NCI-H2227 (cell line): Measurements from ENCODE around the gene TUBGCP3.
"Not testable (repeated sequence)": the region's sequence is repeated elsewhere in the genome, so short reads cannot be mapped to it uniquely, and the experiment has no call there.

Experiments
- DNase-seq: peaks from one replicate; lab custom pipeline; 2025; ENCODE audit not compliant: unreplicated experiment; lab: John Stamatoyannopoulos, UW

TUBGCP3 gene

GRCh38 chr13:112486386-112487126 is 101.4 kb downstream of the TUBGCP3 start:
- no peak for DNase-seq

DNA sequence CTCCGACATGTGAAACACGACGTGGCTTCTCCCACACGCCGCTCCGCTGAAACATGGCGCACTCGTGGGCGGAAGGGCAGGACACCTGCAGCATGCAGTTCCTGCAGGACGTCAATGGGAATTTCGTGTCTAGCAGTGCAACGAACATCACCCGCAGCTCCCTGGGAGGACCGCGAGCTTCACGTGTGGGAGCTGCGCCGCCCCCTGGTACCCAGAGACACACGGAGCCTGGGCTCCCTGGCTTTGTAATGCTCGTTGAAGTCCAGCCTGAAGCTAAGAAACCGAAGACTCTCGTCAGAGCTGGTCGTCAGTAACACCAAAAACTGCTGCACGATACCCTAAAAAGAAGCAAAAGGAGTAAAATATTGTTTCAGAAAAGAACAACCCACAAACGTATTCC is 102.1 kb downstream of the TUBGCP3 start:
- DNase-seq: not testable (repeated sequence)

GRCh38 chr13:112483299-112483698 is 104.7 kb downstream of the TUBGCP3 start:
- no peak for DNase-seq

DNA sequence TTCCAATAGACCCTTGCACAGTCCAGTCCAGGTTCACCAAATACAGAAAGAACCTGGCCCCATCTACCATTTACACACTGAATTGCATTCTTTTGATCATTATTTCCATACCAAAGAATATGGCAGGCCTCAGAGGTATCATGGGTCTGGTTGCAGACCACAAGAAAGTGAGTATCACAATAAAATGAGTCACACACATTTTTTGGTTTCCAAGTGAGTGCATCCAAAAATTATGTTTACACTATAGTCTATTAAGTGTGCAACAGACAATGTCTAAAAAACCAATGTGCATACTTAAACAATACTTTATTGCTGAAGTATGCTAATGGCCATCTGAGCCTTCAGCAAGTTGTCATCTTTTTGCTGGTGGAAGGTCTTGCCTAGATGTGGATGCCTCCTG is 106.5 kb downstream of the TUBGCP3 start:
- no peak for DNase-seq

GRCh38 chr13:112479389-112479788 is 108.6 kb downstream of the TUBGCP3 start:
- DNase-seq: no peak

GRCh38 chr13:112477070-112477619 is 110.8 kb downstream of the TUBGCP3 start:
- DNase-seq: no peak

DNA sequence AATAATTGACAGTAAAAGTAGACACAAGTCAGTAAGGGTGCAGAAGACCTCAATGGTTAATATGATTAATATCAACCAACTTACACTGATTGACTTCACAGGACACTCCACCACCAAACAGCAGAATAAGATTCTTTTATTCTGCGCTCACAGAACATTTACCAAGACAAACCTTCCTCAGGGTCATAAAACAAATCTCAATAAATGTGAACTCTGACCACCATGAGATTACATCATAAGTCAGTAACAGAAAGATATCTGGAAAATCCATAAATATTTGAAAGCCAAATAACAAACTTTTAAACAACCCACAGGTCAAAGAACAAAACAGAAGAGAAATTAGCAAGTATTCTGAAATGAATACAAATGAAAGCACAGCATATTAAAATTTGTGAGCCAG is 112.1 kb downstream of the TUBGCP3 start:
- no peak for DNase-seq

- DNase-seq: no peak
Observed at GRCh38 chr13:112474869-112475268, 113.1 kb downstream of the TUBGCP3 start.

DNA sequence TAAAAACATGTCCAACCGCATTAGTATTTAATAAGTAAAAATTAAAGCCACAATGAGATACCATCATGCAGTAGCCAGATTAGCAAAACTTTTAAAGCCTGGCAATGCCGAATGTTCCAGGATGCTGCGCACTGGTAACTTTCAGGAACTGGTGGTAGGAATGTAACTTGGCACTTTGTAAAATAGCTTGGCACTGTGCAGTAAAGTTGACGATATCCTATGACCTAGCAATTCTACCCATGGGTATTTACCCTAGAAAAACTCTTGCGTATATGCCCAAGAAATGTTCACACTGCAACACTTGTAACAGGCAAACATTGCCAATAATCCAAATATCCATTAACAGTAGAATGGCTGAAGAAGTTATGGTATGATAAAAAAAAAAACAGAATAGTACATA is 114.1 kb downstream of the TUBGCP3 start:
- DNase-seq: no peak

GRCh38 chr13:112469071-112469745 is 118.7 kb downstream of the TUBGCP3 start:
- DNase-seq: no peak

DNA sequence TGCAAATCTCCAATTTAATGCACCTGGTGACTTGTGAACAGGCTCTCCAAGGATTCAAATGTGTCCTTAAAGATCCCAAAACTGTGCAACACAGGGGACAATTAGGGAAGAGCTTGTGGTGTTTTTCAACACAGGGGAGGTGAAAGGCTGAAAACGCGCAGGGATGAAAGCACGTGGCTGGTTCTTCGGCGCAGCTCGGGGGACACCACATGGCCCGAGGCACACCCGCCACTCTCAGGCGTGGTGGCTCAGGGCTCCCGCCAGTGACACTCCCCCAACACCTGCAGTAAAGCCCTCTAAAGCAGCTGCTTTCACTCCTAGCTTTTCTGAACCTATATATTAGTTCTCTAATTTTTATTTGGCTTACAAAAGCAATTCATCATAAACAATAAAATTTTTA is 119.9 kb downstream of the TUBGCP3 start:
- DNase-seq: no peak

GRCh38 chr13:112467236-112467635 is 120.7 kb downstream of the TUBGCP3 start:
- DNase-seq: no peak

DNA sequence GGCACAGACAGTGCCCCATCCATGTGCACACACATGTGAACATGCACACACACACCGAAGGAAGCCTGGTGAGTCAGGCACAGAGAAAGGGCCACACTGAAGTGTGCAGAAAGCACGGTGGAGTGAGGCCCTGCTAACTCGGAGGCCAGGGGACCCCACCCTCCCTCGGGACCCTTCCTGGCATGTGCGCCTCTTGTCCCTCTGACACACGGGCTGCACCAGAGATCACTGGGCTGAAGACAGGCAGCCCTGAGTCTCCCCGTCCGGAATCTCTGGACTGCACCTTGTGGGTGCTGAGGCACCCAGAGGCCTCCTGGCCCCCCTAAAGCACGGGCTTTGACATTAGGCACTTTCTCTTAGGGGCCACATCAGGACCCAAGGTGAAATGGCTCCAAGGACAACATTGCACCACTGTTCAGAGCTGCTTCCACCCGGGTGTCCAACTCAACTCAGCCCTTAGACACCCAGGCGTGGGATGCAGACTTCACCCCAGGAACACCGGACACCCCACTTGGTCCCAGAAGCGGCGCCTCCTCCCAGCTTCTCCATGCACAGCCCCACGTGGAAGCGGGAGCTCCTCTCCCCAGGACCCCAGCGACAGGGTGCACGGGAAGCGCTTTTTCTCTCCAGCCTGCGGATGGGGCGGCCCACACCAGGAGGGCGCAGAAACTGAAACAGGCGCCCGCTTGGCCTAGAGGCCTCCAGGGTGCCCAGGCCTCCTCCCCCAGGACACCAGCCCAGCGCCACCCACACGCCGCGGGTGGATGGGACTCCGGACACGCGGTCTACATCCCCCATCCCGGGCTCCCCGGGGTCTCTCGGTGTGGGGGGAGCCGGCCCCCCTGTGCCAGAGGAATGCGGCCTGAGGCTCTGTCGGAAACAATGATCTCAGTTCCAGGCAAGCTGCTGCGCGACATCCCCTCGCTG is 121.6 kb downstream of the TUBGCP3 start:
- no peak for DNase-seq

DNA sequence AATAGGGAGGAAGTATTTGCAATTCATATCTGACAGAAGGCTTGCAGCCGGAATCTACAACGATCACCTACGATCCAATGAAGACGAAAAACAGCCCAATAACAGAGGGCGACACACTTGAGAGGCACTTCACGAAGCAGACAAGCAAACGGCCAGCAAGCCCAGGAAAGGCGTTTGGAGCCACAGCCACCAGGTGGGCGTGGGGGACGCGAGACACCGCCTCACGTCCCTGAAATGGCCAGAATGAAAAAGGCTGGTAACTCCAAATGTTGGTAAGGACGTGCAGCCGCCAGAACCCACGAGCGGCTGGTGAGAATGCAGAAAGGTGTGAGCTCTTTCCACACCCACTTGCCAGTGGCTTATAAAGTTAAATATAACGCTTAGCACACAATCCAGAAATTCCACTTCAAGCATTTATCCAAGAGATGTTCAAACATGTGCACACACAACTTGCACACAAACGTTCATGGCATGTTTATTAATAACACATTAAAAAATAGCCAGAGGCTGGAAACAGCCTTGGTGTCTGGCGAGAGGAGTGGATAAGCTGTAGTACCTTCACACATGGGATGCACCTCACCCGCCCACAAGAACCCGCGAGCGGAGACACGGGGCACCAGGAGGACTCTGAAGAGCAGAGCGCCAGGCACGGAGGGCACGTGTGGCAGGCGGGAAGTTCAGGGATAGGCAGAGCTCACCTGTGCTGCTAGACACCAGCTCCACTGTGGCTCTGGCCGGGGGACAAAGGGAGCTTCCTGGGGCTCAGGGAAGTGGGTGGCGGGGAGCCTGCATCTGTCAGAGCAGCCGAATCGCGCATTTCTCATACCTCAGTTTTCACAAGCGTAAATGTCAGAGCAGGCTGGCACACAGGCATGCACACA is 122.5 kb downstream of the TUBGCP3 start:
- DNase-seq: no peak

DNA sequence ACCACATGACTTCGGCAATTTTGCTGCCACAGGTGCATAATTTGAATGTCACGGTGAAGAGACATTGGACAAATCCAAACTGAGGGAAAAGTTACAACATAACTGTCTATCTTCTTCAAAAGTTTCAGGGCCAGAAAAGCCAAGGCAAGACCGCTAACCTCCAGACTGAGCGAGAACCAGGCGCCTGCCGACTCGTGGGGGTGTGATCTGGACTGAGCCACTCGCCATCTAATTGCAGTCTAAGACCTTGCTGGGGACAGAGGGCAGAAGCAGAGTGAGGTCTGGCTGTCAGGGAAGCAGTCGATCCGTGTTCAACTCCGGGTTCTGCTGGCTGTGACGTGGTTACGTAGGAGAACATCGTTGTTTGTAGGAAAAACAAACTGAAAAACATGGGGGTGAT is 123.2 kb downstream of the TUBGCP3 start:
- DNase-seq: no peak

DNA sequence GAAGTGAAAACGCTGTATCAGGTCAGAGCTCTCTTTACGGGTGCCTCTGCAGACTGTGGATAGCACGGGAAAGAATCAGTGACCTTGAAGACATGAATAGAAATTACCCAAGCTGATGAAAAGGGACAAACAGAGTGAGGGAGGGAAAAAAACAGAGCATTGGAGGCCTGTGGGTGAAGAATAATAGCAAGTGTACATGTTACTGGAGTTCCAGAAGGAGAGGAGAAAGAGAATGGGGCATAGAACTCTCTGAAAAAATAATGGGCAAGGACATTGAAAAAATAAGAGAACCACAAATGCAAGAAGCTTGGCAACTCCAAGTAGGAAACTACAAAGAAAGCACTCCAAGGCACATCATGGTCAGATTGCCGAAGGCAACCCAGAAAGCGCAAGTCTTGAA is 125.5 kb downstream of the TUBGCP3 start:
- DNase-seq: no peak

DNA sequence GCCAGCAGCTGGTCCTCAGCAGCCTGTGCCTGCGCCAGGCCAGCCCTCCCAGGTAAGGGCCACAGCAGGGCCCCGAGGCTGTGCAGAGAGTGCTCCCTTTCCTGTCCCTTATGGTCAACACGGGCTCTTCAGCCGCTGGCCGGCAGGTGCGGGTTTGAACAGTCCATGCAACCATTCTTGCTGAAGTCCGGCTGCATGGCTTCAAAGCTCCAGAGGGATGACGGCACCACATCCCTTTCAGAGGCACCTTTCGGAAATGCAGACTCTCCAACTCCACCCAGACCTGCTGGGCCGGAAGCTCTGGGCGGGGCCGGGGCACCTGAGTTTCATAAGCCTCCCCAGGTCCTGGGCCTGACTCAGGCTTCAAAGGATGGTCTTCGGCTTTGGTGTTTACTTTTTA is 130.5 kb downstream of the TUBGCP3 start:
- DNase-seq: no peak

DNA sequence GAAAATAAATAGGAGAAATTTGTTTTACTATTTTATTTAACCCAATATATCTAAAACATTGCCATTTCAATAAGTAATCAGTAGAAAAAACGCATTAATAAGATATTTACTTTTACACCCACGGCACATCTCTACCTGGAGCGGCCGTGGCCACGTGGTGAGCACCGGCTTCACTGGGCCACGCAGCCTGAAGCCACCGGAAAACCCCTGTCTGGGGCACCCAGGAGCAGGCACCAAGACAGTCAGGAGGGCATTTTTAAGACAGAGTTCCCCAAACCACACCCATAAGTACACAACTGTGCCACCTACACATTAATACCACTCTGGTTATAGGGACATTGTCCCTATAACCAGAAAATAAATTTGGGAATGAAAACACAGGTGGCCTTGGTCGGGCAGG is 130.9 kb downstream of the TUBGCP3 start:
- DNase-seq: no peak

GRCh38 chr13:112456138-112457056 is 131.6 kb downstream of the TUBGCP3 start:
- DNase-seq: no peak
